Activated T-helper 17 cell treated with anti-CD3 and anti-CD28 coated beads, Interleukin-2, amount 50 U/mL, for 72 hours (primary cell): ENCODE measurements around the gene CRYM. TPM values are rescaled to one million over a fixed set of nuclear protein-coding genes. Genes with fewer than 3 reads are reported as not detected.
"Not testable (repeated sequence)": the region's sequence is repeated elsewhere in the genome, so short reads cannot be mapped to it uniquely, and the experiment has no call there.

Experiments used
- ATAC-seq: fragments of 150-1000 bp; cut with Tn5 transposase; replicated peaks from 2 replicates; pipeline ENCODE4 v1.10.0; 2021; ENCODE audit warnings: mild to moderate bottlenecking, moderate library complexity
- H3K27ac Mint-ChIP-seq: one replicate; pipeline ENCODE4 v1.8.0; 2022; ENCODE audit warnings: mixed read lengths
- H3K27me3 Mint-ChIP-seq: one replicate; pipeline ENCODE4 v1.8.0; 2022; ENCODE audit warnings: mixed read lengths
- H3K36me3 Mint-ChIP-seq: one replicate; pipeline ENCODE4 v1.8.0; 2022; ENCODE audit warnings: low read depth, mild to moderate bottlenecking, mixed read lengths
- H3K4me1 Mint-ChIP-seq: one replicate; pipeline ENCODE4 v1.8.0; 2022; ENCODE audit warnings: mixed read lengths
- H3K4me3 Mint-ChIP-seq: one replicate; pipeline ENCODE4 v1.8.0; 2022; ENCODE audit warnings: mild to moderate bottlenecking, mixed read lengths
- H3K9me3 Mint-ChIP-seq: one replicate; pipeline ENCODE4 v1.8.0; 2022; ENCODE audit warnings: mixed read lengths
- total RNA-seq, 2 donors: library from RNA; stranded (reverse); gene quantifications; one replicate each; pipeline ENCODE4 v1.2.3, GENCODE V29; 2022

Gene CRYM
- total RNA-seq: not detected

- no peaks in the 10 kb centered on the region for H3K4me1 Mint-ChIP-seq
- no peak within 1 kb of the TSS for H3K27ac Mint-ChIP-seq
- no peaks in the 10 kb centered on the region for H3K36me3 Mint-ChIP-seq
- ATAC-seq: peak; percentile 89
- peaks cover 52% of the 10 kb centered on the region for H3K27me3 Mint-ChIP-seq
- H3K4me3 Mint-ChIP-seq: peak within 1 kb of the TSS; percentile 29
- H3K9me3 Mint-ChIP-seq: no peaks in the 10 kb centered on the region
Observed at GRCh38 chr16:21277927-21278706, at the start of gene CRYM. CRYM (minus strand) TSS chr16:21278290; CDS start chr16:21278251, 39 bp downstream.

GRCh38 chr16:21327046-21327445 lies 49.0 kb upstream of the CRYM start:
- no peak for ATAC-seq
- H3K9me3 Mint-ChIP-seq: peaks cover 5% of the 10 kb centered on the region
- H3K27ac Mint-ChIP-seq: no peak overlapping the region
- H3K27me3 Mint-ChIP-seq: peaks cover 12% of the 10 kb centered on the region
- no peak overlapping the region for H3K4me3 Mint-ChIP-seq
- H3K36me3 Mint-ChIP-seq: no peaks in the 10 kb centered on the region
- no peaks in the 10 kb centered on the region for H3K4me1 Mint-ChIP-seq

GRCh38 chr16:21326459-21326858 lies 48.4 kb upstream of the CRYM start:
- H3K27ac Mint-ChIP-seq: no peak overlapping the region

DNA sequence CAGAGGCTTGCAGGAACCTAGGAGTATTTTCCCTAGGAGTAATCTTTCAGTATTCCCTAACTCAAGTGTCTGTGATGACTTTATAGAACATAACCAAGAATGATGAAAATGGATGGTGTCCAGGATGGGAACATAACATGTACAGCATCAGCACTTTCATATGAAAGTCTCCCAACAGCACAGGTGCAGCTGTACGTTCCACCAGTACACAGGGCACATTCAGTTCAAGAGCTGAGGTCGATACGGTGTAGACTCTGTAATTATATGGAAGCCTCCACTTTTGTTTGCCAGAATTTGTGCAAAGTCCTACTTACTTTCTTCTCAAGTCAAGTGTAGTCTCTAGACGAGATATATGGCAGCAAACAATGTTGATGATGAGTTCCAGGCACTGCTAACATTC lies 46.2 kb upstream of the CRYM start:
- no peak overlapping the region for H3K27ac Mint-ChIP-seq
- H3K4me1 Mint-ChIP-seq: no peaks in the 10 kb centered on the region
- H3K9me3 Mint-ChIP-seq: peaks cover 5% of the 10 kb centered on the region
- H3K27me3 Mint-ChIP-seq: peaks cover 19% of the 10 kb centered on the region
- no peak for ATAC-seq
- no peak overlapping the region for H3K4me3 Mint-ChIP-seq
- H3K36me3 Mint-ChIP-seq: no peaks in the 10 kb centered on the region

More at GRCh38 chr16:21326459-21326858, 48.4 kb upstream of the CRYM start:
- Mint-ChIP-seq H3K36me3 (no peaks in the 10 kb centered on the region), H3K27me3 (peaks cover 12% of the 10 kb centered on the region), H3K4me1 (no peaks in the 10 kb centered on the region), H3K9me3 (peaks cover 5% of the 10 kb centered on the region), H3K4me3 (no peak overlapping the region)
- ATAC-seq: no peak

DNA sequence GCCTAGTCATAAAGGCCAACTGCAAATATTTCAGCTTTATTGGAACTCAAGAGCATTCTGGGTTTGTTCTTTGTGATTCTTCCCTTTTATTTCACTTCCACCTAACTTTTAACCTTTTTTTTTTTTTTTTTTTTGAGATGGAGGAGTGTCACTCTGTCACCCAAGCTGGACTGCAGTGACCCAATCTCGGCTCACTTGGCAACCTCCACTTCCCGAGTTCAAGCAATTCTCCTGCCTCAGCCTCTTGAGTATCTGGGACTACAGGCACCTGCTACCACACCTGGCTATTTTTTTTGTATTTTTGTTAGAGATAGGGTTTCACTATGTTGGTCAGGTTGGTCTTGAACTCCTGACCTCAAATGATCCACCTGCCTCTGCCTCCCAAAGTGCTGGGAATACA lies 44.2 kb upstream of the CRYM start:
- not testable (repeated sequence) for H3K4me1 Mint-ChIP-seq, H3K4me3 Mint-ChIP-seq, H3K36me3 Mint-ChIP-seq, H3K27ac Mint-ChIP-seq, ATAC-seq, H3K9me3 Mint-ChIP-seq
- H3K27me3 Mint-ChIP-seq: peaks cover 17% of the 10 kb centered on the region

DNA sequence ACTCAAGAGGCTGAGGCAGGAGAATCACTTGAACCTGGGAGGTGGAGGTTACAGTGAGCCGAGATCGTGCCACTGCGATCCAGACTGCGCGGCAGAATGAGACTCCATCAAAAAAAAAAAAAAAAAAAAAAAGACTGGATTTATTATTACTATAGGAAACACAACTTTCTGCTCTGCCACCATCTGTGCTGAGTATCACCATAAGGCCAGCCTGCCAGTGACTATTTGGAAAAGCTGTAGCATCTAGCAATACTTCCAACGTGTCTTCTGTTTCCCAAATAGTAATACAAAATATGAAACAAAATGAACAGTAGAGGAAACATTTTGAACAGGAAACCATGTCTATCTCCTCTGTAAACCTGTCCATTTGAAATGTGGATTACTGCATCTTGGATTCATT lies 43.6 kb upstream of the CRYM start:
- peaks cover 13% of the 10 kb centered on the region for H3K27me3 Mint-ChIP-seq
- no peak for ATAC-seq
- no peak overlapping the region for H3K4me3 Mint-ChIP-seq
- no peak overlapping the region for H3K27ac Mint-ChIP-seq
- H3K36me3 Mint-ChIP-seq: no peaks in the 10 kb centered on the region
- H3K9me3 Mint-ChIP-seq: no peaks in the 10 kb centered on the region
- no peaks in the 10 kb centered on the region for H3K4me1 Mint-ChIP-seq

DNA sequence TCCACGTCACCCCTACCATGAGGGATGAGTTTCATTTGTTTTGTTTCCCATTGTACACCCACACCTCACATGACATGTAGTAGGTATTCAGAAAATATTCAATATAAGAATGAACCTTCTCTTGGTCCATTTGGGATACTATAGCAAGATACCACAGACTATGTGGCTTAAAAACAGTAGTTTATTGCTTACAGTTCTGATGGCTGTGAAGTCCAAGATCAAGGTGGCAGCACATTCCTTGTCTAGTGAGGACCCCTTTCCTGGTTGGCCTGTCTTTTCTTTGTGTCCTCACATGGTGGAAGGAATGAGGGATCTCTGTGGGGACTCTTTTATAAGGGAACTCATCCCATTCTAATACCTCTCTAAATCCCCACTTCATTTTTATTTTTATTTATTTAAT lies 36.2 kb upstream of the CRYM start:
- Mint-ChIP-seq H3K27ac (no peak overlapping the region), H3K27me3 (peaks cover 11% of the 10 kb centered on the region), H3K9me3 (no peaks in the 10 kb centered on the region), H3K4me1 (no peaks in the 10 kb centered on the region), H3K36me3 (no peaks in the 10 kb centered on the region), H3K4me3 (no peak overlapping the region)
- ATAC-seq: no peak

DNA sequence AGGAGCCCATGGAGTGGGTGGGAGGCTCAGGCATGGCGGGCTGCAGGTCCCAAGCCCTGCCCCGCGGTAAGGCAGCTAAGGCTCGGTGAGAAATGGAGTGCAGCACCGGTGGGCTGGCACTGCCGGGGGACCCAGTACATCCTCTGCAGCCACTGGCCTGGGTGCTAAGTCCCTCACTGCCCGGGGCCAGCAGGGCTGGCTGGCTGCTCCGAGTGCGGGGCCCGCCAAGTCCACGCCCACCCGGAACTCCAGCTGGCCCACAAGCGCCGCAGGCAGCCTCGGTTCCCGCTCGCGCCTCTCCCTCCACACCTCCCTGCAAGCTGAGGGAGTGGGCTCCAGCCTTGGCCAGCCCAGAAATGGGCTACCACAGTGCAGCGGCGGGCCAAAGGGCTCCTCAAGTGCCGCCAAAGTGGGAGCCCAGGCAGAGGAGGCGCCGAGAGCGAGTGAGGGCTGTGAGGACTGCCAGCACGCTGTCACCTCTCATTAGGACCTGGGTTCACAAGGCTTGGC lies 34.8 kb upstream of the CRYM start:
- H3K9me3 Mint-ChIP-seq, H3K36me3 Mint-ChIP-seq, H3K27ac Mint-ChIP-seq, H3K4me1 Mint-ChIP-seq, H3K4me3 Mint-ChIP-seq, ATAC-seq: not testable (repeated sequence)
- peaks cover 15% of the 10 kb centered on the region for H3K27me3 Mint-ChIP-seq

DNA sequence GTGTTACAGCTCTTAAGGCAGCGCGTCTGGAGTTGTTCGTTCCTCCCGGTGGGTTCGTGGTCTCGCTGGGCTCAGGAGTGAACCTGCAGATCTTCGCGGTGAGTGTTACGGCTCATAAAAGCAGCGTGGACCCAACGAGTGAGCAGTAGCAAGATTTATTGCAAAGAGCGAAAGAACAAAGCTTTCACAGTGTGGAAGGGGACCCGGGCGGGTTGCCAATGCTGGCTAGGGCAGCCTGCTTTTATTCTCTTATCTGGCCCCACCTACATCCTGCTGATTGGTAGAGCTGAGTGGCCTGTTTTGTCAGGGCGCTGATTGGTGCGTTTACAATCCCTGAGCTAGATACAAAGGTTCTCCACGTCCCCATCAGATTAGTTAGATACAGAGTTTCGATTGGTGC lies 34.0 kb upstream of the CRYM start:
- H3K36me3 Mint-ChIP-seq, H3K9me3 Mint-ChIP-seq, H3K4me3 Mint-ChIP-seq, H3K4me1 Mint-ChIP-seq, H3K27ac Mint-ChIP-seq, ATAC-seq: not testable (repeated sequence)
- H3K27me3 Mint-ChIP-seq: peaks cover 15% of the 10 kb centered on the region

DNA sequence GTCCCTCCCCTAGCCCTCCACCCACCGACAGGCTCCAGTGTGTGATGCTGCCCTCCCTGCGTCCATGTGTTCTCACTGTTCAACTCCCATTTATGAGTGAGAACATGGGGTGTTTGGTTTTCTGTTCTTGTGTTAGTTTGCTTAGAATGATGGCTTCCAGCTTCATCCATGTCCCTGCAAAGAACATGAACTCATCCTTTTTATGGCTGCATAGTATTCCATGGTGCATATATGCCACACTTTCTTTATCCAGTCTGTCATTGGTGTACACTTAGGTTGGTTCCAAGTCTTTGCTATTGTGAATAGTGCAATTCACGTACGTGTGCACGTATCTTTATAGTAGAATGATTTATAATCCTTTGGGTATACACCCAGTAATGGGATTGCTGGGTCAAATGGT lies 28.6 kb upstream of the CRYM start:
- not testable (repeated sequence) for H3K4me1 Mint-ChIP-seq, H3K27ac Mint-ChIP-seq, H3K36me3 Mint-ChIP-seq, H3K9me3 Mint-ChIP-seq, H3K4me3 Mint-ChIP-seq, ATAC-seq
- peaks cover 19% of the 10 kb centered on the region for H3K27me3 Mint-ChIP-seq

- H3K9me3 Mint-ChIP-seq: no peaks in the 10 kb centered on the region
- H3K4me3 Mint-ChIP-seq: peak overlapping the region; percentile 89
- peaks cover 7% of the 10 kb centered on the region for H3K27me3 Mint-ChIP-seq
- peaks cover 17% of the 10 kb centered on the region for H3K4me1 Mint-ChIP-seq
- ATAC-seq: peak; percentile 47
- no peaks in the 10 kb centered on the region for H3K36me3 Mint-ChIP-seq
- no peak overlapping the region for H3K27ac Mint-ChIP-seq
Observed at GRCh38 chr16:21302898-21303528, 24.9 kb upstream of the CRYM start.

GRCh38 chr16:21302454-21302853 lies 24.4 kb upstream of the CRYM start:
- peak overlapping the region; percentile 89 for H3K4me3 Mint-ChIP-seq

GRCh38 chr16:21301895-21302291 lies 23.8 kb upstream of the CRYM start:
- Mint-ChIP-seq H3K27ac (no peak overlapping the region), H3K4me1 (peaks cover 17% of the 10 kb centered on the region), H3K9me3 (no peaks in the 10 kb centered on the region), H3K27me3 (peaks cover 9% of the 10 kb centered on the region), H3K36me3 (no peaks in the 10 kb centered on the region), H3K4me3 (peak overlapping the region; percentile 89)
- no peak for ATAC-seq

More at GRCh38 chr16:21302454-21302853, 24.4 kb upstream of the CRYM start:
- H3K36me3 Mint-ChIP-seq: no peaks in the 10 kb centered on the region
- H3K9me3 Mint-ChIP-seq: no peaks in the 10 kb centered on the region
- peaks cover 17% of the 10 kb centered on the region for H3K4me1 Mint-ChIP-seq
- peaks cover 7% of the 10 kb centered on the region for H3K27me3 Mint-ChIP-seq
- no peak for ATAC-seq
- H3K27ac Mint-ChIP-seq: no peak overlapping the region

DNA sequence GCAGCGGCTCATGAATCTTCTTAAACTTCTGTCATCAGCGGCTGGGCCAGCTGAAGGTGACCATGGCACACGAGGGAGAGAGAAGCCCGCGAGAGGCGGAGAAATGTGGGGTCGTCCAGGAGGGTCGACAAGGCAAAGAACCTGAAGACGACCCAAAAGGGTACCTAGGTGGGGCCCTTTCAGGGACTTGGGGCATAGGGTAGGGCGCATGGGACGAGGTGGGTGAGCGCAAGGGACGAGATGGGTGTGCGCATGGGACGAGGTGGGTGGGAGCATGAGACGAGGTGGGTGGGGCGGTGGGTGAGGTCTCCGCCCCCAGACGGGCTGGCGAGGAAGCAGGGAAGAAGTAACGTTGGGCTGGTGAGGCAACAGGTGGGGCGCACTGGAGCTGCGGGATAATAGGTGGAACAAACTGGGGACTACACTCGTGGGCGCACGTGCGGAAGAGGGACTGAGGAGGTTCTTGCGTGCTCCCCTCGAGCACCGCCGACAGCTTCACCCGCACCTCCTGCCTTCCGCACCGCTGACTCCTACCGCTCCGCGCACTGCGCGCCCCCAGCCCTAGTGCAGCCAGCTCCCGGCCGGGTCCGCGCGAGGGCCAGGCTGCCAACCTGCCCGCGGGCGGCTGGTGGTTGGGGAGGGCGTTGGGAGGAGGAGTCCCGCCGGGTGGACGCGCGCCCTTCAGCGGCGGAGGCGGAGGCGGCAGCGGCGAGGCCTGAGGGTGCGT lies 23.2 kb upstream of the CRYM start:
- Mint-ChIP-seq H3K36me3 (no peaks in the 10 kb centered on the region), H3K27me3 (peaks cover 10% of the 10 kb centered on the region), H3K4me3 (peak overlapping the region; percentile 89), H3K27ac (peak overlapping the region; percentile 16), H3K9me3 (no peaks in the 10 kb centered on the region), H3K4me1 (peaks cover 17% of the 10 kb centered on the region)
- ATAC-seq: peak; percentile 44
